ENCODE measurements around the gene CD59. TPM values are rescaled to one million over a fixed set of nuclear protein-coding genes. Genes with fewer than 3 reads are reported as not detected.
"Not testable (repeated sequence)": the region's sequence is repeated elsewhere in the genome, so short reads cannot be mapped to it uniquely, and the experiment has no call there.

Gene CD59
- total RNA-seq, 1 donor from 2014 or later = 931 TPM

GRCh38 chr11:33665350-33666106, 70.7 kb downstream of the CD59 start:
- no peak for DNase-seq

GRCh38 chr11:33664827-33665226, 71.4 kb downstream of the CD59 start:
- DNase-seq = no peak

GRCh38 chr11:33664166-33664565, 72.1 kb downstream of the CD59 start:
- DNase-seq = no peak

GRCh38 chr11:33663121-33663520, 73.1 kb downstream of the CD59 start:
- DNase-seq = no peak

GRCh38 chr11:33661526-33661925, 74.7 kb downstream of the CD59 start:
- not testable (repeated sequence) for DNase-seq

- no peak for DNase-seq
These were observed 75.3 kb downstream of the CD59 start for GRCh38 chr11:33660962-33661361.

- DNase-seq = no peak
These were observed 76.7 kb downstream of the CD59 start for GRCh38 chr11:33659370-33660139.

GRCh38 chr11:33658195-33658900, 77.9 kb downstream of the CD59 start:
- no peak for DNase-seq

GRCh38 chr11:33657757-33658156, 78.5 kb downstream of the CD59 start:
- DNase-seq = no peak

- no peak for DNase-seq
These were observed 79.5 kb downstream of the CD59 start for GRCh38 chr11:33656768-33657167.

GRCh38 chr11:33655842-33656600, 80.2 kb downstream of the CD59 start:
- DNase-seq = no peak

- DNase-seq = no peak
These were observed 81.6 kb downstream of the CD59 start for GRCh38 chr11:33654594-33654993.

Other genes starting within 250 kb of the CD59 start
- not detected in 2 replicates for gene C11orf91, start 35.6 kb downstream of the CD59 start, total RNA-seq
- gene FBXO3, start 38.1 kb upstream of the CD59 start, total RNA-seq = 50.5 and 56.8 TPM in 2 replicates
- gene LMO2, start 155.7 kb upstream of the CD59 start, total RNA-seq = 107 and 149 TPM in 2 replicates